ENCODE measurements around the gene PCDHGB2.
A peak's percentile ranks its signal among the peaks of the same experiment; 100 is the strongest.

- peak; percentile 97 for TF ChIP-seq POLR2AphosphoS5 (IDR thresholded peaks at IDR 0.05; ENCODE audit: low read depth, low read length)
- no peak for TF ChIP-seq TAF1 (IDR thresholded peaks at IDR 0.05; ENCODE audit: borderline replicate concordance, insufficient read depth, low read length)
- TF ChIP-seq SIN3A (IDR thresholded peaks at IDR 0.05; ENCODE audit: borderline replicate concordance, insufficient read depth, low read length), result 0 out of 2 replicates have a peak, but pooled peaks have one; percentile 19
- TF ChIP-seq REST (IDR thresholded peaks at IDR 0.05; ENCODE audit: insufficient read depth in 1 of 2, low read depth in 2 of 2, low read length in 2 of 2), result 0 out of 4 replicates have a peak, but pooled peaks of 1 of the 2 experiments have one; percentile 13
Observed at GRCh38 chr5:141320225-141321169, 39.3 kb upstream of the PCDHGB2 start, which contains the start of gene TAF7.
